K562 (cell line): ENCODE data around the gene ZC3H13. TPM values are rescaled to one million over a fixed set of nuclear protein-coding genes. Genes with fewer than 3 reads are reported as not detected.

Source experiments
- ATAC-seq: fragments of 200-7000 bp; cut with Tn5 transposase; 3 replicates; pipeline ENCODE4 v1.9.1; 2020; ENCODE audit warnings: moderate library complexity
- BruUV-seq: library from RNA; stranded (reverse); fragments of 400-500 nt; replicated peaks from 2 replicates; lab custom pipeline; 2021; lab: Mats Ljungman, UMichigan
- CTCF ChIA-PET: fragments of 300-600 bp; formaldehyde crosslinking; extraction: SDS; loops from one replicate; lab custom pipeline; 2021; ENCODE audit warnings: low intra/inter-chr PET ratio; lab: Yijun Ruan, JAX
- POLR2A ChIA-PET: fragments of 300-600, 350-650 bp; sonication (Branson Sonifier 250); formaldehyde crosslinking; extraction: SDS; loops from one replicate; lab custom pipeline; 2021; ENCODE audit warnings: antibody characterized with exemption, inconsistent platforms; lab: Yijun Ruan, JAX
- DNase-seq, 4 experiments: peaks; one replicate each; pipeline versions ENCODE4 v3.0.0 to v3.0.0-alpha.2; 2011 to 2018; ENCODE audit warnings: low spot score in 3 of 4, mixed read lengths in 3 of 4; ENCODE audit errors: extremely low read depth in 1 of 4
- FAIRE-seq: peaks from 2 replicates; lab custom pipeline; 2011; peaks lifted over from hg19 to GRCh38; lab: Jason Lieb, UNC
- H2AFZ ChIP-seq: 2 replicates; pipeline ENCODE4 v1.6.0; 2011; ENCODE audit warnings: low read depth, low read length, control low read depth, inconsistent platforms
- H3K27ac ChIP-seq: fragments of 200-600 bp; 3 replicates; pipeline ENCODE4 v1.8.0; 2011; ENCODE audit warnings: low read depth, mild to moderate bottlenecking, control low read depth, inconsistent platforms, low read length, moderate library complexity, mixed read lengths; ENCODE audit errors: extremely low read depth
- H3K27me3 ChIP-seq, 2 experiments: fragments of 300-600 bp in 1 of 2; 2 replicates in 1 of 2; 3 replicates in 1 of 2; pipeline versions ENCODE4 v1.6.0 to v1.8.0; 2011; ENCODE audit warnings: inconsistent platforms in 2 of 2, low read length in 2 of 2, mild to moderate bottlenecking in 1 of 2, mixed read lengths in 1 of 2, moderate library complexity in 1 of 2; ENCODE audit not compliant: control insufficient read depth in 2 of 2, insufficient read depth in 2 of 2
- H3K36me3 ChIP-seq: fragments of 300-600 bp; 3 replicates; pipeline ENCODE4 v1.8.0; 2011; ENCODE audit warnings: mild to moderate bottlenecking, low read length, inconsistent platforms; ENCODE audit not compliant: control insufficient read depth, insufficient read depth
- H3K4me1 ChIP-seq, 2 experiments: fragments of 200-600 bp in 1 of 2; replicated peaks in 1 of 2; 2 replicates in 1 of 2; 3 replicates in 1 of 2; pipeline versions ENCODE4 v1.5.1 to v1.8.0; 2011; ENCODE audit warnings: inconsistent platforms in 2 of 2, low read length in 2 of 2, mild to moderate bottlenecking in 1 of 2, mixed read lengths in 1 of 2, moderate library complexity in 1 of 2; ENCODE audit not compliant: control insufficient read depth in 2 of 2, insufficient read depth in 2 of 2
- H3K4me2 ChIP-seq: 2 replicates; pipeline ENCODE4 v1.6.1; 2011; ENCODE audit warnings: low read length, control low read depth, inconsistent platforms, mixed read lengths; ENCODE audit not compliant: insufficient read depth
- H3K4me3 ChIP-seq: fragments of 200-600 bp; sonication (generic), shearing (Covaris generic); 2 replicates; pipeline ENCODE4 v1.5.1; 2016; ENCODE audit warnings: control low read depth, inconsistent platforms
- H3K79me2 ChIP-seq: fragments of 200-600 bp; 3 replicates; pipeline ENCODE4 v1.8.0; 2011; ENCODE audit warnings: low read length, inconsistent platforms; ENCODE audit not compliant: control insufficient read depth, insufficient read depth
- H3K9ac ChIP-seq, 2 experiments: 2 replicates each; pipeline versions ENCODE4 v1.6.0 to v1.6.1; 2011; ENCODE audit warnings: low read depth in 2 of 2, low read length in 2 of 2, control low read depth in 1 of 2, inconsistent platforms in 1 of 2, mild to moderate bottlenecking in 1 of 2, mixed read lengths in 1 of 2; ENCODE audit not compliant: insufficient read depth in 1 of 2
- H3K9me1 ChIP-seq: one replicate; pipeline ENCODE4 v1.6.0; 2011; ENCODE audit warnings: inconsistent platforms, mild to moderate bottlenecking, low read length, moderate library complexity; ENCODE audit not compliant: control insufficient read depth, insufficient read depth
- H3K9me3 ChIP-seq: replicated peaks from 2 replicates; pipeline ENCODE4 v1.5.1; 2011; ENCODE audit warnings: low read depth, low read length, inconsistent platforms; ENCODE audit not compliant: control insufficient read depth, insufficient read depth
- H4K20me1 ChIP-seq: replicated peaks from 2 replicates; pipeline ENCODE4 v1.6.1; 2011; ENCODE audit warnings: low read length, inconsistent platforms, mixed read lengths; ENCODE audit not compliant: control insufficient read depth, insufficient read depth
- BMI1 ChIP-seq: fragments of 150-350 bp; IDR thresholded peaks from 2 replicates; pipeline ENCODE4 v1.6.1; 2014; ENCODE audit warnings: low read length
- MCM7 ChIP-seq, 2 experiments: fragments of 450-650 bp; IDR thresholded peaks; 2 replicates each; pipeline ENCODE4 v1.6.1; 2016 to 2018
- MXI1 ChIP-seq: IDR thresholded peaks from 2 replicates; pipeline ENCODE4 v1.6.1; 2011; ENCODE audit warnings: low read depth, mild to moderate bottlenecking, improper control_type of control experiment, low read length
- TAF9B ChIP-seq: fragments of 450-650 bp; IDR thresholded peaks from 2 replicates; pipeline ENCODE4 v1.6.1; 2018; ENCODE audit warnings: mild to moderate bottlenecking; ENCODE audit not compliant: partially characterized antibody
- WGBS: fragments of 100-300 bp; shearing (Covaris generic); methylation state at CpG from one replicate; pipeline ENCODE4 v1.1.6; 2016; ENCODE audit warnings: low coverage, mixed read lengths; ENCODE audit not compliant: insufficient coverage; ENCODE audit errors: missing lambda C conversion rate; 5-methylcytosine and 5-hydroxymethylcytosine counted together
- in situ Hi-C: fragments of 300-500 bp; cut with MboI; formaldehyde crosslinking; loops from 4 replicates; pipeline ENCODE4 v1.15.0; 2018; ENCODE audit warnings: inconsistent platforms, mixed read lengths
- intact Hi-C: fragments of 100-400 bp; cut with micrococcal nuclease; formaldehyde crosslinking; loops from 2 replicates; pipeline ENCODE4 v1.14.2; 2022
- polyA plus RNA-seq, 8 experiments: library from polyadenylated mRNA; depleted of rRNA in 4 of 8; stranded (reverse) in 5 of 8; unstranded in 3 of 8; fragments of >200 nt; fragmentation: Nextera tagmentation in 2 of 8; fragmentation: Illumina TruSeq in 1 of 8; extraction: Ambion mirVana in 2 of 8; extraction: Trizol in 1 of 8; gene quantifications; 2 replicates each; pipeline versions ENCODE4 v1.2.1 to v1.2.3, GENCODE V29; 2011 to 2014; ENCODE audit warnings: inconsistent platforms in 1 of 8, missing spikeins in 1 of 8
- total RNA-seq, 7 experiments: library from RNA; depleted of rRNA in 6 of 7; stranded (reverse); fragments of >200 nt in 6 of 7; fragmentation: Illumina TruSeq in 2 of 7; extraction: Trizol in 2 of 7; gene quantifications; 2 replicates each; pipeline versions ENCODE4 v1.2.1 to v1.2.3, GENCODE V29; 2011 to 2021; ENCODE audit warnings: low replicate concordance in 1 of 7
- TF ChIP-seq, protein P1 (sequence below): sonication (generic); formaldehyde crosslinking; IDR thresholded peaks from 2 replicates; pipeline ENCODE4 v1.8.1; 2022; ENCODE audit warnings: missing genetic modification reagents
- TF ChIP-seq, protein P2 (sequence below): fragments of 250-450 bp; sonication (Bioruptor Pico); IDR thresholded peaks from 2 replicates; pipeline ENCODE4 v1.8.0; 2022; ENCODE audit warnings: inconsistent platforms
- TF ChIP-seq, protein P3 (sequence below), 2 experiments: fragments of 450-650 bp in 1 of 2; sonication (generic) in 1 of 2; formaldehyde crosslinking; conservative IDR thresholded peaks; 2 replicates each; pipeline versions ENCODE4 v1.4.0 to v1.8.1; 2020 to 2022; ENCODE audit warnings: mild to moderate bottlenecking in 1 of 2, missing genetic modification reagents in 1 of 2
- TF ChIP-seq, protein P4 (sequence below): fragments of 200-800 bp; sonication (Bioruptor generic); IDR thresholded peaks from 2 replicates; pipeline ENCODE4 v1.6.1; 2017; ENCODE audit warnings: missing genetic modification characterization, missing compliant biosample characterization

Gene ZC3H13
- total and polyA plus RNA-seq, 9 of the 15 experiments (the other 6 are each of a cell fraction or from before 2014, with no cell fraction given) = 4.9 to 27.6 (median 12.1) TPM

DNA sequence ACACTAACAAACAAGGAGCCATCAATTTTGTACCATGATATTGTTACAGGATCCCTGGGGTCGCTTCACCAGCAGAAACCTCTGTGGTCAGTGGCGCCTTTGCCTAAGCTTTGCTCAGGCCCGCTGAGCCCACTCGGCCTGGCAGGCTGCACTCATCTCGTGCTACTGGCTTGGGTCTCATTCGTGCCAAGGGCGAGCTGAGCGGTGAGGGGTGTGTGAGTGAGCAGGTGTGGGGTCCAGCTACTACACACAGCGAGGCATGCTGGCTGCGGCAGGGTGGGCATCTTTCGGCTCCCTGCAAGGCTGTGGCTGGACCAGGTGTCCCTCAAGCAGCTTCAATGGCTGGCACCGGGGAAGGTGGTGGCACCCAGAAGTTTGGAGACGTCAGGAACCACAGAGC, 33.2 kb upstream of the ZC3H13 start:
- H2AFZ ChIP-seq = no peak overlapping the region
- no peak overlapping the region for H3K9ac ChIP-seq
- no peak overlapping the region for H3K4me2 ChIP-seq
- H3K27me3 ChIP-seq = no peaks in the 10 kb centered on the region
- FAIRE-seq (no peak), ATAC-seq (no peak), DNase-seq (no peak)
- no peak overlapping the region for H3K27ac ChIP-seq
- in situ Hi-C loops (no loop called here), intact Hi-C loops (no loop called here)
- no peaks in the 10 kb centered on the region for H4K20me1 ChIP-seq
- WGBS = 64% methylated on average over 10 of the region's 13 CpGs
- no peaks in the 10 kb centered on the region for H3K36me3 ChIP-seq
- H3K4me3 ChIP-seq = no peak overlapping the region
- ChIA-PET CTCF (no interaction called here), POLR2A (interaction anchor here (1.0 to 1.3 kb wide), 2 partner anchors 9 to 12 kb away, joined by 3 to 4 read pairs; no protein-coding TSS in a partner anchor)
- no peaks in the 10 kb centered on the region for H3K9me1 ChIP-seq
- peaks cover 0 to 4% of the 10 kb centered on the region in 2 experiments; a peak in 2 of 5 replicates for H3K4me1 ChIP-seq
- no peak for TF ChIP-seq MCM7 (IDR thresholded peaks at IDR 0.05)
- no peak for TF ChIP-seq MXI1
- TF ChIP-seq TAF9B = no peak
- TF ChIP-seq BMI1 = no peak
- TF ChIP-seq, protein P1, sequence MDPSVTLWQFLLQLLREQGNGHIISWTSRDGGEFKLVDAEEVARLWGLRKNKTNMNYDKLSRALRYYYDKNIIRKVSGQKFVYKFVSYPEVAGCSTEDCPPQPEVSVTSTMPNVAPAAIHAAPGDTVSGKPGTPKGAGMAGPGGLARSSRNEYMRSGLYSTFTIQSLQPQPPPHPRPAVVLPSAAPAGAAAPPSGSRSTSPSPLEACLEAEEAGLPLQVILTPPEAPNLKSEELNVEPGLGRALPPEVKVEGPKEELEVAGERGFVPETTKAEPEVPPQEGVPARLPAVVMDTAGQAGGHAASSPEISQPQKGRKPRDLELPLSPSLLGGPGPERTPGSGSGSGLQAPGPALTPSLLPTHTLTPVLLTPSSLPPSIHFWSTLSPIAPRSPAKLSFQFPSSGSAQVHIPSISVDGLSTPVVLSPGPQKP (CRISPR knock-in tag) = no peak
- TF ChIP-seq, protein P2, sequence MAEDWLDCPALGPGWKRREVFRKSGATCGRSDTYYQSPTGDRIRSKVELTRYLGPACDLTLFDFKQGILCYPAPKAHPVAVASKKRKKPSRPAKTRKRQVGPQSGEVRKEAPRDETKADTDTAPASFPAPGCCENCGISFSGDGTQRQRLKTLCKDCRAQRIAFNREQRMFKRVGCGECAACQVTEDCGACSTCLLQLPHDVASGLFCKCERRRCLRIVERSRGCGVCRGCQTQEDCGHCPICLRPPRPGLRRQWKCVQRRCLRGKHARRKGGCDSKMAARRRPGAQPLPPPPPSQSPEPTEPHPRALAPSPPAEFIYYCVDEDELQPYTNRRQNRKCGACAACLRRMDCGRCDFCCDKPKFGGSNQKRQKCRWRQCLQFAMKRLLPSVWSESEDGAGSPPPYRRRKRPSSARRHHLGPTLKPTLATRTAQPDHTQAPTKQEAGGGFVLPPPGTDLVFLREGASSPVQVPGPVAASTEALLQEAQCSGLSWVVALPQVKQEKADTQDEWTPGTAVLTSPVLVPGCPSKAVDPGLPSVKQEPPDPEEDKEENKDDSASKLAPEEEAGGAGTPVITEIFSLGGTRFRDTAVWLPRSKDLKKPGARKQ (CRISPR knock-in tag) = no peak
- TF ChIP-seq, protein P3, sequence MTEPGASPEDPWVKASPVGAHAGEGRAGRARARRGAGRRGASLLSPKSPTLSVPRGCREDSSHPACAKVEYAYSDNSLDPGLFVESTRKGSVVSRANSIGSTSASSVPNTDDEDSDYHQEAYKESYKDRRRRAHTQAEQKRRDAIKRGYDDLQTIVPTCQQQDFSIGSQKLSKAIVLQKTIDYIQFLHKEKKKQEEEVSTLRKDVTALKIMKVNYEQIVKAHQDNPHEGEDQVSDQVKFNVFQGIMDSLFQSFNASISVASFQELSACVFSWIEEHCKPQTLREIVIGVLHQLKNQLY (CRISPR knock-in tag; conservative IDR thresholded peaks at IDR 0.05) = no peak
- TF ChIP-seq, protein P4, sequence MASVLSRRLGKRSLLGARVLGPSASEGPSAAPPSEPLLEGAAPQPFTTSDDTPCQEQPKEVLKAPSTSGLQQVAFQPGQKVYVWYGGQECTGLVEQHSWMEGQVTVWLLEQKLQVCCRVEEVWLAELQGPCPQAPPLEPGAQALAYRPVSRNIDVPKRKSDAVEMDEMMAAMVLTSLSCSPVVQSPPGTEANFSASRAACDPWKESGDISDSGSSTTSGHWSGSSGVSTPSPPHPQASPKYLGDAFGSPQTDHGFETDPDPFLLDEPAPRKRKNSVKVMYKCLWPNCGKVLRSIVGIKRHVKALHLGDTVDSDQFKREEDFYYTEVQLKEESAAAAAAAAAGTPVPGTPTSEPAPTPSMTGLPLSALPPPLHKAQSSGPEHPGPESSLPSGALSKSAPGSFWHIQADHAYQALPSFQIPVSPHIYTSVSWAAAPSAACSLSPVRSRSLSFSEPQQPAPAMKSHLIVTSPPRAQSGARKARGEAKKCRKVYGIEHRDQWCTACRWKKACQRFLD = no peak
- BruUV-seq = no TSS peak
- no peaks in the 10 kb centered on the region for H3K9me3 ChIP-seq
- H3K79me2 ChIP-seq = no peaks in the 10 kb centered on the region
